PC-3 (cell line): ENCODE measurements around the gene CHST11. TPM values are rescaled to one million over a fixed set of nuclear protein-coding genes. Genes with fewer than 3 reads are reported as not detected.

Source experiments
- ATAC-seq: fragments of 200-7000 bp; cut with Tn5 transposase; 2 replicates; pipeline ENCODE4 v1.9.1; 2020; ENCODE audit warnings: mild to moderate bottlenecking, moderate library complexity
- BruUV-seq: library from RNA; stranded (reverse); fragments of 400-500 nt; replicated peaks from 2 replicates; lab custom pipeline; 2021; lab: Mats Ljungman, UMichigan
- CTCF ChIA-PET: fragments of 300-600 bp; sonication (Branson Sonifier 250); formaldehyde crosslinking; loops from one replicate; lab custom pipeline; 2022; ENCODE audit warnings: antibody characterized with exemption; lab: Charles Lee
- POLR2A ChIA-PET: fragments of 300-600 bp; sonication (Branson Sonifier 250); formaldehyde crosslinking; loops from one replicate; lab custom pipeline; 2022; ENCODE audit warnings: antibody characterized with exemption; ENCODE audit not compliant: unreplicated experiment; lab: Charles Lee
- DNase-seq: peaks from one replicate; pipeline ENCODE4 v3.0.0-alpha.2; 2015
- H2AFZ ChIP-seq: fragments of 300-600 bp; sonication (generic); 2 replicates; pipeline ENCODE4 v1.6.0; 2016; ENCODE audit warnings: antibody characterized with exemption, low read length
- H3F3A ChIP-seq: fragments of 300-600 bp; sonication (generic); one replicate; pipeline ENCODE4 v1.6.0; 2017; ENCODE audit warnings: antibody characterized with exemption, low read length, control low read depth, mild to moderate bottlenecking; ENCODE audit not compliant: unreplicated experiment
- H3K27ac ChIP-seq: fragments of 300-600 bp; sonication (generic); 2 replicates; pipeline ENCODE4 v1.5.1; 2016; ENCODE audit warnings: mild to moderate bottlenecking, low read length
- H3K27me3 ChIP-seq: fragments of 300-600 bp; sonication (generic); 2 replicates; pipeline ENCODE4 v1.6.1; 2016; ENCODE audit warnings: low read length, mixed read lengths
- H3K36me3 ChIP-seq: fragments of 300-600 bp; sonication (generic); 2 replicates; pipeline ENCODE4 v1.6.1; 2016; ENCODE audit warnings: low read depth, mixed run types, low read length, mixed read lengths
- H3K4me1 ChIP-seq: fragments of 300-600 bp; sonication (generic); 2 replicates; pipeline ENCODE4 v1.5.1; 2016; ENCODE audit warnings: low read length; ENCODE audit not compliant: insufficient read depth
- H3K4me2 ChIP-seq: fragments of 300-600 bp; sonication (generic); 2 replicates; pipeline ENCODE4 v1.6.0; 2016; ENCODE audit warnings: low read length
- H3K4me3 ChIP-seq: fragments of 300-600 bp; sonication (generic); 2 replicates; pipeline ENCODE4 v1.5.1; 2016; ENCODE audit warnings: mild to moderate bottlenecking, low read length, mixed read lengths
- H3K79me2 ChIP-seq: fragments of 300-600 bp; sonication (generic); 2 replicates; pipeline ENCODE4 v1.6.1; 2017; ENCODE audit warnings: low read length, mixed read lengths
- H3K9ac ChIP-seq: fragments of 300-600 bp; sonication (generic); 2 replicates; pipeline ENCODE4 v1.6.0; 2016; ENCODE audit warnings: mild to moderate bottlenecking, low read length
- H3K9me2 ChIP-seq: fragments of 300-600 bp; sonication (generic); replicated peaks from 2 replicates; pipeline ENCODE4 v1.6.1; 2016; ENCODE audit warnings: mixed run types, low read length, mixed read lengths
- H3K9me3 ChIP-seq: fragments of 300-600 bp; sonication (generic); 2 replicates; pipeline ENCODE4 v1.6.1; 2016; ENCODE audit warnings: low read length, mixed read lengths
- H4K20me1 ChIP-seq: fragments of 300-600 bp; sonication (generic); 2 replicates; pipeline ENCODE4 v1.6.1; 2016; ENCODE audit warnings: low read length, mixed read lengths
- EZH2 ChIP-seq: fragments of 300-600 bp; sonication (generic); IDR thresholded peaks from one replicate; pipeline ENCODE4 v1.6.1; 2017; ENCODE audit warnings: antibody characterized with exemption, mild to moderate bottlenecking, low read length; ENCODE audit not compliant: unreplicated experiment
- EZH2phosphoT487 ChIP-seq: fragments of 300-600 bp; sonication (generic); IDR thresholded peaks from 2 replicates; pipeline ENCODE4 v1.6.1; 2018; ENCODE audit warnings: mild to moderate bottlenecking, antibody characterized with exemption, low read length, borderline replicate concordance
- intact Hi-C: fragments of 100-400 bp; cut with micrococcal nuclease; formaldehyde crosslinking; loops from 2 replicates; pipeline ENCODE4 v1.9.0; 2023
- total RNA-seq: library from RNA; depleted of rRNA; stranded (reverse); fragments of >200 nt; gene quantifications from 2 replicates; pipeline ENCODE4 v1.2.3, GENCODE V29; 2014
- TF ChIP-seq, protein P1 (sequence below): fragments of 300-600 bp; sonication (generic); conservative IDR thresholded peaks from 2 replicates; pipeline ENCODE4 v1.5.1; 2017; ENCODE audit warnings: antibody characterized with exemption, low read depth, mild to moderate bottlenecking, low read length

The CHST11 gene
- total RNA-seq, 1 experiment from 2014 or later, result 53.5 TPM

GRCh38 chr12:104460041-104460719 is 3.4 kb downstream of the CHST11 start:
- Histone ChIP-seq H3K27me3 (no peaks in the 10 kb centered on the region), H3K4me2 (peak overlapping the region; percentile 96; the same call in 1 of the 2 replicates), H3K79me2 (peaks cover 71% of the 10 kb centered on the region), H3K36me3 (no peaks in the 10 kb centered on the region), H3K9me3 (no peaks in the 10 kb centered on the region), H3F3A (no peaks in the 10 kb centered on the region), H3K4me1 (peaks cover 38% of the 10 kb centered on the region), H3K9me2 (no peaks in the 10 kb centered on the region), H3K4me3 (no peak overlapping the region), H3K27ac (no peak overlapping the region), H4K20me1 (no peaks in the 10 kb centered on the region), H2AFZ (no peak overlapping the region), H3K9ac (no peak overlapping the region)
- BruUV-seq, result no TSS peak
- DNase-seq (no peak), ATAC-seq (no peak)
- TF ChIP-seq, protein P1, sequence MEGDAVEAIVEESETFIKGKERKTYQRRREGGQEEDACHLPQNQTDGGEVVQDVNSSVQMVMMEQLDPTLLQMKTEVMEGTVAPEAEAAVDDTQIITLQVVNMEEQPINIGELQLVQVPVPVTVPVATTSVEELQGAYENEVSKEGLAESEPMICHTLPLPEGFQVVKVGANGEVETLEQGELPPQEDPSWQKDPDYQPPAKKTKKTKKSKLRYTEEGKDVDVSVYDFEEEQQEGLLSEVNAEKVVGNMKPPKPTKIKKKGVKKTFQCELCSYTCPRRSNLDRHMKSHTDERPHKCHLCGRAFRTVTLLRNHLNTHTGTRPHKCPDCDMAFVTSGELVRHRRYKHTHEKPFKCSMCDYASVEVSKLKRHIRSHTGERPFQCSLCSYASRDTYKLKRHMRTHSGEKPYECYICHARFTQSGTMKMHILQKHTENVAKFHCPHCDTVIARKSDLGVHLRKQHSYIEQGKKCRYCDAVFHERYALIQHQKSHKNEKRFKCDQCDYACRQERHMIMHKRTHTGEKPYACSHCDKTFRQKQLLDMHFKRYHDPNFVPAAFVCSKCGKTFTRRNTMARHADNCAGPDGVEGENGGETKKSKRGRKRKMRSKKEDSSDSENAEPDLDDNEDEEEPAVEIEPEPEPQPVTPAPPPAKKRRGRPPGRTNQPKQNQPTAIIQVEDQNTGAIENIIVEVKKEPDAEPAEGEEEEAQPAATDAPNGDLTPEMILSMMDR, result no peak
- TF ChIP-seq EZH2phosphoT487, result no peak
- no peak for TF ChIP-seq EZH2
- POLR2A ChIA-PET, result interaction anchor here (0.6 kb wide), 1 partner anchor 77 kb away, joined by 12 read pairs; no protein-coding TSS in a partner anchor
- CTCF ChIA-PET, result no interaction called here
- intact Hi-C loops, result no loop called here

GRCh38 chr12:104460973-104461698 is 4.4 kb downstream of the CHST11 start:
- no peaks in the 10 kb centered on the region for H3F3A ChIP-seq
- H3K4me1 ChIP-seq, result peaks cover 29% of the 10 kb centered on the region
- H3K27me3 ChIP-seq, result no peaks in the 10 kb centered on the region
- H2AFZ ChIP-seq, result no peak overlapping the region
- no peaks in the 10 kb centered on the region for H3K9me3 ChIP-seq
- CTCF ChIA-PET, result no interaction called here
- ATAC-seq (no peak), DNase-seq (no peak)
- H3K4me3 ChIP-seq, result no peak overlapping the region
- H3K27ac ChIP-seq, result no peak overlapping the region
- H3K9me2 ChIP-seq, result no peaks in the 10 kb centered on the region
- H3K36me3 ChIP-seq, result no peaks in the 10 kb centered on the region
- POLR2A ChIA-PET, result no interaction called here
- H3K4me2 ChIP-seq, result no peak overlapping the region
- no peak overlapping the region for H3K9ac ChIP-seq
- peaks cover 76% of the 10 kb centered on the region for H3K79me2 ChIP-seq
- no TSS peak for BruUV-seq
- H4K20me1 ChIP-seq, result no peaks in the 10 kb centered on the region
- intact Hi-C loops, result no loop called here
- TF ChIP-seq, protein P1, result no peak
- TF ChIP-seq EZH2, result no peak
- TF ChIP-seq EZH2phosphoT487, result no peak

DNA sequence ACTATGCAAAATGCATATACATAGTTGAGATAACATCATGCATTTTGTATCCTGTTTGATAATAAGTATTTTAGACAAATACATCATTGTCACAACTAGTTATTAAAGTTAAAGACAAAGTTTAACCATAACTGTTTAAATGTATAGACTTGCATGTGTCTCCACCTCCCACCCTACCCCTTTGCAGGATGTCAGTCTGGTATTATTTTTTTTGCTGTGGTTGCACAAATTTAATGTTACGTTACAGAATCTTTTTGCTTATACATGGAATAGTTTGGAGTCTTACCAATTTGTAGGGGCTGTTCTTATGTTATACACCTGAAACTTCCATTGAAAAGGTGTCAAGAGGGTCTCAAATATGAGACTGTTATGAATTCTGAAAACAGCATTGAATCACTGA is 5.6 kb downstream of the CHST11 start:
- no peaks in the 10 kb centered on the region for H3K9me3 ChIP-seq
- TF ChIP-seq EZH2, result no peak
- TF ChIP-seq, protein P1, result no peak
- no peak for TF ChIP-seq EZH2phosphoT487
- no peaks in the 10 kb centered on the region for H3K9me2 ChIP-seq
- H3K4me3 ChIP-seq, result no peak overlapping the region
- H3F3A ChIP-seq, result no peaks in the 10 kb centered on the region
- no TSS peak for BruUV-seq
- H3K27ac ChIP-seq, result no peak overlapping the region
- ATAC-seq (no peak), DNase-seq (no peak)
- H3K79me2 ChIP-seq, result peaks cover 88% of the 10 kb centered on the region
- no peaks in the 10 kb centered on the region for H3K36me3 ChIP-seq
- H4K20me1 ChIP-seq, result no peaks in the 10 kb centered on the region
- ChIA-PET POLR2A (no interaction called here), CTCF (no interaction called here)
- no peak overlapping the region for H2AFZ ChIP-seq
- H3K4me2 ChIP-seq, result no peak overlapping the region
- H3K9ac ChIP-seq, result no peak overlapping the region
- intact Hi-C loops, result no loop called here
- no peaks in the 10 kb centered on the region for H3K27me3 ChIP-seq
- H3K4me1 ChIP-seq, result peaks cover 28% of the 10 kb centered on the region
